Measurements from ENCODE around the gene FRMD4A.

FRMD4A gene

GRCh38 chr10:13994932-13995331, 335.8 kb downstream of the FRMD4A start:
- Histone ChIP-seq H3K9ac (ENCODE audit: low read length) (no peak overlapping the region), H2AFZ (ENCODE audit: low read depth, low read length, severe bottlenecking) (no peak overlapping the region), H3K9me3 (ENCODE audit: insufficient read depth, low read length) (no peaks in the 10 kb centered on the region), H3K4me3 (ENCODE audit: insufficient read depth, low read length, poor library complexity, severe bottlenecking) (no peak overlapping the region), H3K79me2 (ENCODE audit: insufficient read depth, low read length) (no peaks in the 10 kb centered on the region), H3K4me2 (ENCODE audit: low read depth, low read length, poor library complexity, severe bottlenecking) (no peak overlapping the region), H3K27me3 (ENCODE audit: low read length) (no peaks in the 10 kb centered on the region), H3F3A (ENCODE audit: insufficient read depth) (peaks cover 5% of the 10 kb centered on the region), H3K9me2 (replicated peaks; ENCODE audit: insufficient read depth, low read length) (no peaks in the 10 kb centered on the region), H3K27ac (ENCODE audit: low read depth, low read length) (peak overlapping the region; percentile 67), H4K20me1 (ENCODE audit: low read depth, low read length) (no peaks in the 10 kb centered on the region), H3K36me3 (ENCODE audit: low read length) (no peaks in the 10 kb centered on the region)
- no peak for TF ChIP-seq CTCF (IDR thresholded peaks at IDR 0.05; ENCODE audit: insufficient read depth, low read length, poor library complexity, severe bottlenecking)
- no peak for TF ChIP-seq EZH2phosphoT487 (conservative IDR thresholded peaks at IDR 0.05; ENCODE audit: low read length)

DNA sequence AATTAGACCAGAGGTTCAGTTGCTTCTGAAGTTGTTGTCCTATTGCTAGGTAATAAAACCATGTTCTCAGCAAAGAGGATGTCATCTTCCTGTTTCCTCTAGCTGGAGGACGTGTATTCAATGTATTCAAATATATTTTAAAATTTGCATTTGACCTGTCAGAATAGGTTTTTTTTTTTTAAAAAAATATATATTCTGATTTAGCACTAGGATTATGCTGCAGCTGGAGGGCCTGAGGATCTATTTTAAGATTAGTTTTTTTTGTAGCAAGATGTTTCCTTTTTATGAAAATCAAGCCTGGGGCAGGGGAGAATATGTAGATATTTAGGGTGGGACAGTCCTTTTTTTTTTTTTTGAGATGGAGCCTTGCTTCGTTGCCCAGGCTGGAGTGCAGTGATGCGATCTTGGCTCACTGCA, 337.0 kb downstream of the FRMD4A start:
- Histone ChIP-seq H4K20me1 (ENCODE audit: low read depth, low read length) (no peaks in the 10 kb centered on the region), H3K9ac (ENCODE audit: low read length) (peak overlapping the region; percentile 4; the same call in 1 of the 2 replicates), H3K4me2 (ENCODE audit: low read depth, low read length, poor library complexity, severe bottlenecking) (peak overlapping the region; percentile 36), H3K79me2 (ENCODE audit: insufficient read depth, low read length) (no peaks in the 10 kb centered on the region), H3K27ac (ENCODE audit: low read depth, low read length) (peak overlapping the region; percentile 73), H3K9me3 (ENCODE audit: insufficient read depth, low read length) (no peaks in the 10 kb centered on the region), H3K36me3 (ENCODE audit: low read length) (no peaks in the 10 kb centered on the region), H3K4me3 (ENCODE audit: insufficient read depth, low read length, poor library complexity, severe bottlenecking) (no peak overlapping the region), H3K9me2 (replicated peaks; ENCODE audit: insufficient read depth, low read length) (no peaks in the 10 kb centered on the region), H2AFZ (ENCODE audit: low read depth, low read length, severe bottlenecking) (no peak overlapping the region), H3F3A (ENCODE audit: insufficient read depth) (peaks cover 5% of the 10 kb centered on the region), H3K27me3 (ENCODE audit: low read length) (no peaks in the 10 kb centered on the region)
- TF ChIP-seq CTCF (IDR thresholded peaks at IDR 0.05; ENCODE audit: insufficient read depth, low read length, poor library complexity, severe bottlenecking) (no peak), EZH2phosphoT487 (conservative IDR thresholded peaks at IDR 0.05; ENCODE audit: low read length) (no peak)

DNA sequence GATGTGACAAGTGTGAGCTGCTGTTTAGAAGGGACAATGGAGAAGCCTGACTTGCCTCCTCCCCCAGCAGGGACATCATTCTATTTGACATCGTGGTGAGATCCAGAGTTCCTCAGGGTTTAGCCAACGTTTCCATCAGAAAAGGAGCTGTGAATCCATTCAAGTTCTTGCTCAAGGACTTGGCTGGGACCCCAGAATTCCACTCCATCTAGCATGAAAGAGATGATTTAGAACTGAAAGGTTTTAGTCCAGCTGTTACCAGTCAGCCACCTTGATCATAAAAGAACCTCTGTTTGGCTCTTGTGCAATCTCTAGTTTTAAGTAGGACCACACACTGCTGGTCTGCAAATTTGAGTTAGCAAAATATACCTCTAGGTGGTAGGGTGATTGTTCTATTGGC, 337.6 kb downstream of the FRMD4A start:
- H3K27ac ChIP-seq (ENCODE audit: low read depth, low read length), result peak overlapping the region; percentile 73
- H3K9ac ChIP-seq (ENCODE audit: low read length), result peak overlapping the region; percentile 4; the same call in 1 of the 2 replicates
- H3K4me3 ChIP-seq (ENCODE audit: insufficient read depth, low read length, poor library complexity, severe bottlenecking), result no peak overlapping the region
- H3K36me3 ChIP-seq (ENCODE audit: low read length), result no peaks in the 10 kb centered on the region
- no peak overlapping the region for H2AFZ ChIP-seq (ENCODE audit: low read depth, low read length, severe bottlenecking)
- no peaks in the 10 kb centered on the region for H3K9me2 ChIP-seq (replicated peaks; ENCODE audit: insufficient read depth, low read length)
- no peaks in the 10 kb centered on the region for H4K20me1 ChIP-seq (ENCODE audit: low read depth, low read length)
- no peak for TF ChIP-seq EZH2phosphoT487 (conservative IDR thresholded peaks at IDR 0.05; ENCODE audit: low read length)
- no peak for TF ChIP-seq CTCF (IDR thresholded peaks at IDR 0.05; ENCODE audit: insufficient read depth, low read length, poor library complexity, severe bottlenecking)
- peak overlapping the region; percentile 36 for H3K4me2 ChIP-seq (ENCODE audit: low read depth, low read length, poor library complexity, severe bottlenecking)
- H3K27me3 ChIP-seq (ENCODE audit: low read length), result no peaks in the 10 kb centered on the region
- no peaks in the 10 kb centered on the region for H3K9me3 ChIP-seq (ENCODE audit: insufficient read depth, low read length)
- no peaks in the 10 kb centered on the region for H3K79me2 ChIP-seq (ENCODE audit: insufficient read depth, low read length)
- peaks cover 5% of the 10 kb centered on the region for H3F3A ChIP-seq (ENCODE audit: insufficient read depth)

All from SU-DHL-6 (cell line).